ENCODE results near the gene GHSR. TPM values are rescaled to one million over a fixed set of nuclear protein-coding genes. Genes with fewer than 3 reads are reported as not detected.

Gene GHSR, protein sequence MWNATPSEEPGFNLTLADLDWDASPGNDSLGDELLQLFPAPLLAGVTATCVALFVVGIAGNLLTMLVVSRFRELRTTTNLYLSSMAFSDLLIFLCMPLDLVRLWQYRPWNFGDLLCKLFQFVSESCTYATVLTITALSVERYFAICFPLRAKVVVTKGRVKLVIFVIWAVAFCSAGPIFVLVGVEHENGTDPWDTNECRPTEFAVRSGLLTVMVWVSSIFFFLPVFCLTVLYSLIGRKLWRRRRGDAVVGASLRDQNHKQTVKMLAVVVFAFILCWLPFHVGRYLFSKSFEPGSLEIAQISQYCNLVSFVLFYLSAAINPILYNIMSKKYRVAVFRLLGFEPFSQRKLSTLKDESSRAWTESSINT
- total RNA-seq, result not detected in 2 replicates

DNA sequence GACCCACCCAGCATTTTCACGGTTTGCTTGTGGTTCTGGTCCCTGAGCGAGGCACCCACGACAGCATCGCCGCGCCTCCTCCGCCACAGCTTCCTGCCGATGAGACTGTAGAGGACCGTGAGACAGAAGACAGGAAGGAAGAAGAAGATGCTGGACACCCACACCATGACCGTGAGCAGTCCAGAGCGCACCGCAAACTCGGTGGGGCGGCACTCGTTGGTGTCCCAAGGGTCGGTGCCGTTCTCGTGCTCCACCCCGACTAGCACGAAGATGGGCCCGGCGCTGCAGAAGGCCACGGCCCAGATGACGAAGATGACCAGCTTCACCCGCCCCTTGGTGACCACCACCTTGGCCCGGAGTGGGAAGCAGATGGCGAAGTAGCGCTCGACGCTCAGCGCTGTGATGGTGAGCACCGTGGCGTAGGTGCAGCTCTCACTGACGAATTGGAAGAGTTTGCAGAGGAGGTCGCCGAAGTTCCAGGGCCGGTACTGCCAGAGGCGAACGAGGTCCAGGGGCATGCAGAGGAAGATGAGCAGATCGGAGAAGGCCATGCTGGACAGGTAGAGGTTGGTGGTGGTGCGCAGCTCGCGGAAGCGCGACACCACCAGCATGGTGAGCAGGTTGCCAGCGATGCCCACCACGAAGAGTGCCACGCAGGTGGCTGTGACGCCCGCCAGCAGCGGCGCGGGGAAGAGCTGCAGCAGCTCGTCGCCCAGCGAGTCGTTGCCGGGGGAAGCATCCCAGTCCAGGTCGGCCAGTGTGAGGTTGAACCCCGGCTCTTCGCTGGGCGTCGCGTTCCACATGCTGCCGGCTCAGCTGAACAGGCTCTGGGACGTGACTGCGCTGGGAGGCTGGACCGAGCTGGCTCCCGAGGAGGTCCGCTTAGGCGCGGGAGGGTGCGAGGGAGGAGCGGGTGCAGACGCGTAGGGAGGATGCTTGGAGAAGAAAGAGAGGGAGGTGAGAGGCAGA, at the start of gene GHSR:
Gene GHSR, minus strand, starts transcription at position 846 of the 969 bp plus-strand sequence. Its CDS starts 43 bp downstream, at position 803.

Other genes with a start within 250 kb of the GHSR start
- gene TNFSF10, start 75.0 kb upstream of the GHSR start, total RNA-seq, result 0.96 and 2.3 TPM in 2 replicates

Data from regular cardiac myocyte (primary cell).